ENCODE data around the gene DBP.

- no peak for TF ChIP-seq CTCF (IDR thresholded peaks at IDR 0.05)
- TF ChIP-seq POLR2A (IDR thresholded peaks at IDR 0.05): no peak
Measured at GRCh38 chr19:48651683-48652048, 14.5 kb upstream of the DBP start.
